Activated CD4-positive, alpha-beta T cell treated with anti-CD3 and anti-CD28 coated beads, Interleukin-2, Interleukin-4, amounts not matched to agents 100 ng/mL and 50 ng/mL, durations not matched to agents 16 hours and 8 hours (primary cell): Measurements from ENCODE around the gene TMEM236.

Experiments
- DNase-seq: peaks from one replicate; pipeline ENCODE4 v3.0.0-alpha.2; 2020; ENCODE audit warnings: low spot score

TMEM236 gene

GRCh38 chr10:17742918-17743317 is 9.1 kb upstream of the TMEM236 start:
- peak; percentile 66 for DNase-seq

DNA sequence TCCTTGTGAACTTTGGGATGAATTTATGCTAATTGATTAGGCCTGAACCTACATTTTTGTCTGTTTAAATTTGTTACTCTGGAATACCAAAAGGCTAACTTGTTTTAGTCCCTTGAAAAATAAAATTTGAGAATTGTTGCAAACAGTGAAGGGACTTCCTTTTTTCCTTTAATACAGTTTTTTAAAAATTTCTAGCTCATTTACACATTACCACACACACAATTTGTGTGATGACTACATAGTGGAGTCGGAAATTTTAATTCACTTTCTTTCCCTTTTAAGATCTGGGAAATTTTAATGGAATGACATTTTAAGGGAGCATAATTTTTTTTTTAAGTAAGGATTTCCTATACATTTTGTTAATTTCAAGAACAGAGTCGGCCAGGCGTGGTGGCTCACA is 8.6 kb upstream of the TMEM236 start:
- DNase-seq: no peak

- DNase-seq: peak; percentile 4
Observed at GRCh38 chr10:17744341-17744861, 7.6 kb upstream of the TMEM236 start.

- DNase-seq: no peak
Observed at GRCh38 chr10:17747883-17748550, 4.0 kb upstream of the TMEM236 start.

DNA sequence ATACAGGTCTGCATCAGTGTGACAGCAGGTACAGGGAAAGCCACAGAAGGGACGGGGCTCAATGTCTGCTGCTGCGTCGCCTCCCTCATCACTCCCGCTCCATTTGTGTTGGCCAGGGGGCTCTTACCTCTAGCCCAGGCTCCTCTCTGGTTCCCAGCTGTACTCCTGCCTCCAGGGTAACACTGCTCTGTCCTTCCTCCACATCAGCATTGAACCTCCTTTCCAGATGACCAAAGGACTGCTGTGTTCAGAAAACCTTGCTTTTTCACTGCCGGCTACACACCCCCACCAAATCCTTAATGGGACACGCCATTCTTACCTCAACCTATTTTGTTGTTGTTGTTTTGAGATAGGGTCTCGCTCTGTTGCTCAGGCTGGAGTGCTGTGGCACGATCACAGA is 2.1 kb upstream of the TMEM236 start:
- no peak for DNase-seq

DNA sequence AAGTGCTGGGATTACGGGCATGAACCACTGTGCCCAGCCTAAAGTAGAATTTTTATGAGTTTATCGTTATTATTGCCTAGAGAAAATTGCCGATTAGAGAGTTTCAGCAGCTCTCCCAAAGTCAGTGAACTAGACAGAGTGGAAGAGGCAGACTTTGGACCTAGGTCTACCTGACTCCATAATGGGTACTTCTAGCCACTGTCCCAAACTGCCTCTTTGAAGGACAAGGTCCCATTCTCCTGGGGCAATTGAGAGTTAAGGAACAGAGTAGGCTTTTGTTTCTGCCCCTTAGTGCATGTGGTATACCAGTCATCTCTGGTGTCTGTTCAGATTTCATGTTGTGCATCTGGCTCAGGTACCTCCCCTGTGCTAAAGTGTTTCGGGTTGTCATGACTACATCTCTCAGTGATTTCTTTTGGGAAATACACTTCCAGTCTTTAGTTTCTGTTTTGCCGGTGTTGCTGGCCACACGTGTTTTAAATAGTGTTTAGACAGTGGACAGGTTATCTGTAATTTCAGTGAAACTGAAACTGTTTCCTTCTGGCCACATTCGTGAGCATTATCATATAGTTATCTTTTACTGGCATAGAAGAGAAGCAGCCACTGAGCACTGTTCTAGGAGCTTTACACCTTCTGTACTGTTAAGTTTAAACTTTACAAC is 4.7 kb downstream of the TMEM236 start:
- peak; percentile 4 for DNase-seq

- DNase-seq: no peak
Observed at GRCh38 chr10:17758200-17758599, 6.2 kb downstream of the TMEM236 start.

- no peak for DNase-seq
Observed at GRCh38 chr10:17758896-17759295, 6.9 kb downstream of the TMEM236 start.

DNA sequence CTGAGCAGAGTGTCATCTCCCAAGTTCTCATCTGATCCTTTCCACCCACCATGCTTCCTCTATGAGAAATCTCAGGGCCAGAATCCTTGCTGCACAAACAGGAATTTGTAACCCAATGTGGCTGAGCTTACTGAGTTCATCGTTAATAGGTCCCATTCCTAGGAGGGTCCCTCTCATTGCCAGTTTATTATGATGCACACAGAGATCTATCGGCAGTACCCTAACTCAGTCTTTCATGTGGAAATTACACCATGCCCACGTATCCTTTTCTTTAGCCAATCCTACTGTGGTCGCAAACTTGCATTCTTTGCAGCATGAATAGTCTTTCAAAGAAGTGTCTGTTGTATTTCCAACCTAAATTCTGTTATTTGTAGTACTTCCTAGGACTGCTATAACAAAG is 12.1 kb downstream of the TMEM236 start:
- DNase-seq: no peak

GRCh38 chr10:17765602-17766001 is 13.6 kb downstream of the TMEM236 start:
- DNase-seq: no peak

- no peak for DNase-seq
Observed at GRCh38 chr10:17766731-17767130, 14.7 kb downstream of the TMEM236 start.

DNA sequence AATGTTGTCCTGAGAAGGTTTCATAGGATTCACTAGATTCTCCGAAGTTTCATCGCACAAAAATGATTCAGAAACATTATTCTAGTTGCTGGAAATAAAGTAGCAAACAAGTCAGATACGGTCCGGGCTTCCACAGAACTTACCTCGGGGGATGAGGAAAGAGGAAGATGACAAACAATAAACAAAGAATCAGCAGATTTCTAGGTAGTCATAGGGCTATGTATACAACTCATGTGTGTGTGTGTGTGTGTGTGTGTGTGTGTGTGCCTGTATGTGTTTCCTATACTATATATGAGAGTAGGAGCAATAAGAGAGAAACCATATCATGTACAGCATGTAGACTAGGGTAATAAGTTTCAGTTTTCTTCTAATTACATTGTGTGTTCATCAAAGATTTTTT is 16.5 kb downstream of the TMEM236 start:
- DNase-seq: no peak

DNA sequence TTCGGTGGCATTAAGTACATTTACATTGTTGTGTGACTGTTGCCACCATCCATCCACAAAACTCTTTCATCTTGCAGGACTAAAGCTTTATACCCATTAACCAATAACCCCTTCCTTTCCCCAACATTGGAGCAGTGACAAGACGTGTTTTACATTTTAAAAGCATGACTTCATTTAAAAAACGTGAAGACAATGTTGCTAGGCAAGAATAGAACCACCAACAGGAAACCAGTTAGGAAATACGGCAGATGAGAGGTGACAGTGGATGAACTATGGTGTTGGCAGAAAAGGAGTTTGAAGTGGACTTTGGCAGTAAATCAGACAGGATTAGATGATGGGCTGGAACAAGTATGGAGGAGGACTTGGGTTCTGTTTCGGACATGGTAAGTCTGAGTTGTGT is 17.0 kb downstream of the TMEM236 start:
- no peak for DNase-seq

- DNase-seq: no peak
Observed at GRCh38 chr10:17771017-17771416, 19.0 kb downstream of the TMEM236 start.

GRCh38 chr10:17779784-17780183 is 27.8 kb downstream of the TMEM236 start:
- no peak for DNase-seq

DNA sequence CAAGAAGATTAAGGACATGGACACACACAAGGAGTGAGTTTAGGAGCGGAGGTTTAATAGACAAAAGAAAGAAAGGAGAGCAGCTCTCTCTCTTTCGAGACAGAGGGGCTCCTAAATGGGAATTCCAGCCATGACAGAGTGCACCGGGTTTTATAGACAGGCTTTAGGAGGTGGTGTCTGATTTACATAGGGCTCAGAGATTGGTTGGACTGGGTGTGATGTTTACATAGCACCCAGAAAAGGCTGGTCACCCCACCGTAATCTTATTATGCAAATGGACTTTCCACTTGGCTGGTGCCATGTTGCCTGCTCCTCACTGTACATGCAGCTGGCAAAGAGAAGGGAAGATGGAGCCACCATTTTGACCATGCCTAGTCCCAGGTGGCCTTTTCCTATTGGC is 28.7 kb downstream of the TMEM236 start:
- DNase-seq: no peak

DNA sequence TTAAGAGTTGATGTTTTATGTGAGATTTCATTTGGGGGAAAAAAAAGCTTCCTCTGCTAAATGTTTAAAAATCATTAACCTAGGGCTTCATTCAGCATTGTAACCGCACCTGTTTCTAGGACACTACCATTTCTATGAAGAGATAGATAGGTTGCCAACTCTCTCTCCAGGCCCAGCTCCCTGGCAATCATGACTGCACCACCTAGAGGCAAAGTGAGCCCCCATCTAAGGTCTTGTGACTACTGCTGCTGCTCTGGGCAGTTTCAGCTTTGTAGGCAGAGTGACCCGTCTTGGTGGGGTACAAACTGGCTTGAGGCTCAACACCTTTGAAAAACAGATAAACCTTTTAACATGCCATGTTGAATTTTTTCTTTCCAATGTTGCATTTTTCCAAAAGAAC is 29.9 kb downstream of the TMEM236 start:
- no peak for DNase-seq

- DNase-seq: no peak
Observed at GRCh38 chr10:17782921-17783665, 31.1 kb downstream of the TMEM236 start.

GRCh38 chr10:17783751-17784150 is 31.8 kb downstream of the TMEM236 start:
- DNase-seq: no peak

DNA sequence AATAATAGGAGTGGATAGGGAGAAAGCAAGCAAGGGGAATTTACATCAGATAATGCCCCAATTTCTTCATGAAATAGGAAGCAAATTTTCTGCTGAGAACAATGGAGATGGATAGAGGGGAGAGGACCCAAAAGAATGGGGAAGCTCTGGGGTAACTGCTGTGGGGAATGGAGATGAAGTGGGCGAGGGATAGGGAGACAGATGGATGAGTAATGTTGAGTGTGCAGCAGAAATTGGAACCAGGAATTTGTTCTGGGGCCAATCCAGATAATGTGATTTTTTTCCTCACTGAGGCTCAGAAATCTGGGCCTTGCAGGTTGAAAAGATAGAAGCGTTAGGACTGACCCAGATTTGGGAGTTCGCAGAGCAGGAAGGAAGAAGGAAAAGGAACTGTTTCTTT is 32.7 kb downstream of the TMEM236 start:
- no peak for DNase-seq

DNA sequence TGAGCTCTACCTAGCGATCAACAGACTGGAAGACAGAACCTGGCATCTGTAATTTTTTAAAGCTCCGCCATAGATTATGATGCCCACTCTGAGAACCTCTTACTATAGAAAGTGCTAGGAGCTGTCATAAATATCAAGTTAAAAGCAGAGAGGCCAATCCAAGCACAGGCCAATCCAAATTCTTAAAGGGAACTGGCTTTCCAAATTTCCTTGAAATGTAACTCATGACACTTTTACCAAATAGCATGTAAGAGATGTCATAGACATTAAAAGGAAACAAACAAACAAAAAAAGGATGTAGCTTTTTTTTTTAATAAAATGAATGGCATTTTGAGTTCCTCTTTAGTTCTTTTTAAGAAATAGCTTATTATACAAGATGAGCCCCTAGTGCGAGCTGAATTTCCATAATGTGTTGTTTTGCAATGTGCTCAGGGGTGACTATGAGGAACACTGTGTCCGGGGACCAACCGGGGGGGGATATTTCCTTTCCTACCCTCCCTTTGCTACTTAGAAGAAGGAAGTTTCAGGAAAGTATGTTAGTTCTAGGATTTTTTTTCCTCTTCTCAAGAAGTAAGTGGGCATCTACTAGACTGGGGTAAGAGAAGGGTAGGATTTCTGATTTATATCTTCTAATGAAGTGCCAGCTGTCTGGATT is 33.4 kb downstream of the TMEM236 start:
- no peak for DNase-seq
